ENCODE data around the gene PAX5.

DNA sequence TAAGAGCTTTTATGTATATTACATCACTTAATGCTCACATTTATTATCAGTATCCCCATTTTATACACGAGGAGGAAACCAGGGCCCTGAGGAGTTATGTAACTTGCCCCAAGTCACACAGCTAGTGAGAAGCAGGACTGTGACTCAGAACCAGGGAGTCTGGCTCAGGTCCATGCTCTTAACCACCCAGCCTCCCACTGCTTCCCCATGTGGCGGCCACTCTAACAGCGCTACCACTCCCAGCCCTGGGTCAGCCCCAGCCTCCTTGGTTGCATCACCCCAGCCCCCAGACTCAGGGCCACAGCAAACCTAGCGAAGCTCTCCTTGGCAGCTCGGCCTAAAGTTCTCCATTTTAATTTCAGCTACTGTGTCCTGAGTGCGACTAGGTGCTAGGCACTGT, 159.1 kb downstream of the PAX5 start:
- TF ChIP-seq POLR2A (IDR thresholded peaks at IDR 0.05) (no peak), CTCF (IDR thresholded peaks at IDR 0.05) (no peak), EP300 (IDR thresholded peaks at IDR 0.05) (no peak)

All from ovary (tissue), 3 donors.